ENCODE data around the gene ZMYND12.

ZMYND12 gene

DNA sequence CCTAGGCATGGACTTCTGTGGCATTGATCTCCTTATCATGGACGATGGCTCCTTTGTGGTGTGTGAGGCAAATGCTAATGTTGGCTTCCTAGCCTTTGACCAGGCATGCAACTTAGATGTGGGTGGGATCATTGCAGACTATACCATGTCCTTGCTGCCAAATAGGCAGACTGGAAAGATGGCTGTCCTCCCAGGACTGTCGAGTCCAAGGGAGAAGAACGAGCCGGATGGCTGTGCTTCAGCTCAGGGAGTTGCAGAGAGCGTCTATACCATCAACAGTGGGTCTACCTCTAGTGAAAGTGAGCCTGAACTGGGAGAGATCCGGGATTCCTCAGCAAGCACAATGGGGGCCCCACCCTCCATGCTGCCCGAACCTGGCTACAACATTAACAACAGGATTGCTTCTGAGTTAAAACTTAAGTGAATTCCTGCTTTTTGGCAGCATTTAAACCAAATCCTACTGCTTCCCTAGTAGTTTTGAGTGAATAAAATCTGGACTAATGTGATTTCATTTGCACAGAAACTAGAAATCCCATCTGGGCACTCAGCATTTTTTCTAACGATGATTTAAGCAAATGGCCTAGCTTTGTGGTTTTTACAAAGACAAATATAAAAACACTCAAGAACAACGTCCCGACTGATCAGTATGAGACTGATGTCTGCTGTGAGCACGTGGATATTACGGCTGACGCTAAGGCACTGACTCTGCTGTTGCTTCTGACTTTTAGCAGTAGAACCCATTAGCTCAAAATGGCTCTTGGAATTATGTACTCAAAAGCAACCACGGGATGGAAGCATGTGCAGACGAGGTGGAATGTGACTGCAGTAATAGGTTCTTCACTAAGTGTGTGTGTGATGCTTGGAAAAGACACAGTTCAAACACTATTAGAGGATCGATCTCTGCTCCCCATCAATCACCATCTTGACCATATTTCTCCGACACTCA, 41.0 kb downstream of the ZMYND12 start:
- ATAC-seq (ENCODE audit: low read depth), result no peak
- no peaks in the 10 kb centered on the region for H3K4me1 ChIP-seq (ENCODE audit: insufficient read depth, poor library complexity, severe bottlenecking)
- H3K27me3 ChIP-seq (ENCODE audit: insufficient read depth, poor library complexity, severe bottlenecking), result no peaks in the 10 kb centered on the region
- TF ChIP-seq, protein P1, sequence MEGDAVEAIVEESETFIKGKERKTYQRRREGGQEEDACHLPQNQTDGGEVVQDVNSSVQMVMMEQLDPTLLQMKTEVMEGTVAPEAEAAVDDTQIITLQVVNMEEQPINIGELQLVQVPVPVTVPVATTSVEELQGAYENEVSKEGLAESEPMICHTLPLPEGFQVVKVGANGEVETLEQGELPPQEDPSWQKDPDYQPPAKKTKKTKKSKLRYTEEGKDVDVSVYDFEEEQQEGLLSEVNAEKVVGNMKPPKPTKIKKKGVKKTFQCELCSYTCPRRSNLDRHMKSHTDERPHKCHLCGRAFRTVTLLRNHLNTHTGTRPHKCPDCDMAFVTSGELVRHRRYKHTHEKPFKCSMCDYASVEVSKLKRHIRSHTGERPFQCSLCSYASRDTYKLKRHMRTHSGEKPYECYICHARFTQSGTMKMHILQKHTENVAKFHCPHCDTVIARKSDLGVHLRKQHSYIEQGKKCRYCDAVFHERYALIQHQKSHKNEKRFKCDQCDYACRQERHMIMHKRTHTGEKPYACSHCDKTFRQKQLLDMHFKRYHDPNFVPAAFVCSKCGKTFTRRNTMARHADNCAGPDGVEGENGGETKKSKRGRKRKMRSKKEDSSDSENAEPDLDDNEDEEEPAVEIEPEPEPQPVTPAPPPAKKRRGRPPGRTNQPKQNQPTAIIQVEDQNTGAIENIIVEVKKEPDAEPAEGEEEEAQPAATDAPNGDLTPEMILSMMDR (IDR thresholded peaks at IDR 0.05; ENCODE audit: poor library complexity, severe bottlenecking), result no peak
- no peak overlapping the region for H3K27ac ChIP-seq (ENCODE audit: poor library complexity, severe bottlenecking)
- H3K36me3 ChIP-seq (ENCODE audit: low read depth), result no peaks in the 10 kb centered on the region
- no peaks in the 10 kb centered on the region for H3K9me3 ChIP-seq (ENCODE audit: severe bottlenecking)
- no peak overlapping the region for H3K4me3 ChIP-seq (ENCODE audit: severe bottlenecking)
- DNase-seq (ENCODE audit: low spot score), result no peak

DNA sequence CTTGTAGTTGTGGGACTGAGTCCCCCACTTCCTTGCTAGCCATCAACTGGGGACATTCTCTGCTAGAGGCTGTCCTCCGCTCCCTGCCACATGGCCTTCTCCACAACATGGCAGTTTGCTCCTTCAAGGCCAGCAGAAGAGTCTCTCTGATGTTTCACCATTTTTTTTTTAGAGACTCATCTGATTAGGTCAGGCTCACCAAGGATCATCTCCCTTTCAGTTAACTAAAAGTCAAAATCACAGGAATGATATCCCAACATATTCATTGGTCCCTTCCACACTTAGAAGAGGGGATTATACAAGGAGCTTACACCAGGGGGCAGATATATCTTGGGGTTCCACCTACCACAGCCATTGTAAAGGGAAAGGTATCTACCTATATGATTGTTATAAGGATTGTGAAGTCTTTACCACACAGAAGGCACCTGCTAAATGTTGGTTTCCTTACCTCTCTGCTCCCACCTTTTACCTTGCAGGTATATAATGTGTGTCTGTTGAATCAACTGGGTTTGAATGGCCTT, 51.9 kb downstream of the ZMYND12 start:
- H3K4me3 ChIP-seq (ENCODE audit: severe bottlenecking), result no peak overlapping the region
- H3K4me1 ChIP-seq (ENCODE audit: insufficient read depth, poor library complexity, severe bottlenecking), result no peaks in the 10 kb centered on the region
- H3K36me3 ChIP-seq (ENCODE audit: low read depth), result no peaks in the 10 kb centered on the region
- H3K27me3 ChIP-seq (ENCODE audit: insufficient read depth, poor library complexity, severe bottlenecking), result no peaks in the 10 kb centered on the region
- DNase-seq (ENCODE audit: low spot score), result no peak
- TF ChIP-seq, protein P1 (IDR thresholded peaks at IDR 0.05; ENCODE audit: poor library complexity, severe bottlenecking), result peak; percentile 24
- no peaks in the 10 kb centered on the region for H3K9me3 ChIP-seq (ENCODE audit: severe bottlenecking)
- no peak overlapping the region for H3K27ac ChIP-seq (ENCODE audit: poor library complexity, severe bottlenecking)
- ATAC-seq (ENCODE audit: low read depth), result 0 out of 3 replicates have a peak, but pooled peaks have one; percentile 36

DNA sequence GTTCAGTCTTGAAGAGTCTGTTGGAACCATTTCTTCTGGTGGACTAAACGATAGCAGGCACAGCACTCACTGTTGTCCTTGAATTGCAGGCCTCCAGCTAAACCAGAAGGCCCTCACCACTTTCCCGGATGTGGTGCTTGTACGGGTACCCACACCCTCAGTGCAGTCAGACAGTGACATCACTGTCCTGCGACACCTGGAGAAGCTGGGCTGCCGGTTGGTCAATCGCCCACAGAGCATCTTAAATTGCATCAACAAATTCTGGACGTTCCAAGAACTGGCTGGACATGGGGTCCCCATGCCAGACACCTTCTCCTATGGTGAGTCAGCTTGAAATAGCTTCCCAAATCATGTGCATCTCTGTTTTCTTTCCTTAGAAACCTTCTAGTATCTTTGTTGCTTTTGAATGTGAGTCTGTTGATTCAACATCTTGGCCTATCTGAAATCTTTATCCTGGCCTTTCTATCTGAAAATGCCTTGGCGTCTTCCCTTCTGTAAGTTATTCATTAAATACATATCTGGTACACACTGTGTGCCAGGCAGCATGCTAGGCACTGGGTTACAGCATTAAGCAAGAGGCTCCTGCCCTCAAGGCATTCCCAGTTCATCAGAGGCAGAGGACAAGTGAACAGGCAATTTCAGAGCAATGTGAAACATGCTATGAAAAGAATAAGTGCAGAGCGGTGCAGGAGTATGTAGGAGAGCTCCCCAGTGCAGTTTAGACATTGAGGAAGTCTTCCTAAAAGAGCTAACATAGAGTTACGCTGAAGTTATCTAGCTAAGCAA, 56.3 kb downstream of the ZMYND12 start:
- TF ChIP-seq, protein P1 (IDR thresholded peaks at IDR 0.05; ENCODE audit: poor library complexity, severe bottlenecking), result no peak
- DNase-seq (ENCODE audit: low spot score) (no peak), ATAC-seq (ENCODE audit: low read depth) (no peak)
- H3K9me3 ChIP-seq (ENCODE audit: severe bottlenecking), result no peaks in the 10 kb centered on the region
- H3K4me1 ChIP-seq (ENCODE audit: insufficient read depth, poor library complexity, severe bottlenecking), result no peaks in the 10 kb centered on the region
- H3K36me3 ChIP-seq (ENCODE audit: low read depth), result no peaks in the 10 kb centered on the region
- no peaks in the 10 kb centered on the region for H3K27me3 ChIP-seq (ENCODE audit: insufficient read depth, poor library complexity, severe bottlenecking)
- H3K4me3 ChIP-seq (ENCODE audit: severe bottlenecking), result no peak overlapping the region
- no peak overlapping the region for H3K27ac ChIP-seq (ENCODE audit: poor library complexity, severe bottlenecking)

DNA sequence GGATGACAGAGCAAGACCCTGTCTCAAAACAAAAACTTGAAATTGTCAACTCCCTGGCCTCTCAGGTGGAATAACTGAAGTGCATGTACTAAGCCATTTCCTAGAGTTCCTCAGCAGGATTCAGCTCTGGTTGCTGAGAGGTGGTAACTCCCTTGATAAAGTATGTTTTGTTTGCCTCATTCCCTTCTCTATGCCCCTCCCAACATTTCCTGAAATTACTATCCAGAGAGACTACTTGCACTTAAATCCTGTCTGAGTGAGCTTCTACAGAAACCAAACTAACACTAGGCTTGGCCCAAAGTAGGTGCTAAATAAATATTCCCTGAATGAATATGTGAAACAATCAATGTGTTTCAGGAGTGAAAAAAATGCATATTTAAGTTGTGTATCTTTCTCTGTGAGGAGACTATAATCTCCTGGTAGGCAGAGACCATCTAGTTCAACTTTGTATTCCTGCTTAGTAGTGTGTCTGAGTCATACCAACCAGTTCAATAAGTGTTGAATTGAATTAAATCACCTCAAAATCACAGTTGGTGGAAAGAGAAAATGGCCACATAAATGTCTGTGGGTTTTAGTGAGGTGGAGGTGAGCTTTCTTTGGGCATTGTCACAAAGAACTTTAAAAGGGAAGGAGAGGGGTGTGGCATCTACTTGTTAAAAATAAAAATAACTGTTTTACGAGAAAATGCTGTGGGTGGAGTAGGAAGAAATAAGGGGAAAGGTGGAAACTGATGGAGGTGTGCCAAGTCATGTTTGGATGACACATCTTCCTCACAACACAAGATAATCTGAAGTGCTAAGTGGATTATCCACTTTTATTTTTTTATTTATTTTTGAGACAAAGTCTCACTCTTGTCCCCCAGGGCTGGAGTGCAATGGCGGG, 62.6 kb downstream of the ZMYND12 start:
- ATAC-seq (ENCODE audit: low read depth) (0 out of 3 replicates have a peak, but pooled peaks have one; percentile 31), DNase-seq (ENCODE audit: low spot score) (no peak)
- Histone ChIP-seq H3K9me3 (ENCODE audit: severe bottlenecking) (no peaks in the 10 kb centered on the region), H3K4me3 (ENCODE audit: severe bottlenecking) (no peak overlapping the region), H3K4me1 (ENCODE audit: insufficient read depth, poor library complexity, severe bottlenecking) (peaks cover 11% of the 10 kb centered on the region), H3K27ac (ENCODE audit: poor library complexity, severe bottlenecking) (no peak overlapping the region), H3K27me3 (ENCODE audit: insufficient read depth, poor library complexity, severe bottlenecking) (no peaks in the 10 kb centered on the region), H3K36me3 (ENCODE audit: low read depth) (no peaks in the 10 kb centered on the region)
- TF ChIP-seq, protein P1 (IDR thresholded peaks at IDR 0.05; ENCODE audit: poor library complexity, severe bottlenecking), result no peak
